Measurements from ENCODE around the gene LRSAM1. TPM values are rescaled to one million over a fixed set of nuclear protein-coding genes. Genes with fewer than 3 reads are reported as not detected.

The LRSAM1 gene
- total and polyA plus RNA-seq, 2 donors from 2014 or later: 15.8 to 24.6 TPM

- H3K9me3 ChIP-seq (ENCODE audit: control insufficient read depth in 2 of 3, insufficient read depth in 1 of 3, low read length in 3 of 3): no peaks in the 10 kb centered on the region
- no peaks in the 10 kb centered on the region for H3K27me3 ChIP-seq (ENCODE audit: control insufficient read depth, insufficient read depth, low read length)
- TF ChIP-seq CTCF (IDR thresholded peaks at IDR 0.05; ENCODE audit: borderline replicate concordance, extremely low read depth, insufficient read depth): no peak
- peak overlapping the region in 1 of 2 donors; percentile 63 for H3K27ac ChIP-seq (ENCODE audit: low read depth in 2 of 2, low read length in 2 of 2)
- no peak overlapping the region for H3K4me3 ChIP-seq (ENCODE audit: low read length in 3 of 3)
- FAIRE-seq (no peak), DNase-seq (no peak)
- intact Hi-C loops (cut with DNase I): no loop called here
- peaks cover 0 to 52% (median 4%) of the 10 kb centered on the region in 3 donors for H3K4me1 ChIP-seq (ENCODE audit: control insufficient read depth in 2 of 3, insufficient read depth in 2 of 3, low read depth in 1 of 3, low read length in 3 of 3)
- no peaks in the 10 kb centered on the region for H3K36me3 ChIP-seq (ENCODE audit: control insufficient read depth in 2 of 3, insufficient read depth in 3 of 3, low read length in 3 of 3)
- no peak overlapping the region for H3K9ac ChIP-seq (ENCODE audit: low read length in 3 of 3)
Observed at GRCh38 chr9:127538849-127539258, 87.5 kb downstream of the LRSAM1 start.

GRCh38 chr9:127539259-127539981 lies 88.1 kb downstream of the LRSAM1 start:
- no peaks in the 10 kb centered on the region for H3K36me3 ChIP-seq (ENCODE audit: control insufficient read depth in 2 of 3, insufficient read depth in 3 of 3, low read length in 3 of 3)
- no peak overlapping the region for H3K4me3 ChIP-seq (ENCODE audit: low read length in 3 of 3)
- H3K9me3 ChIP-seq (ENCODE audit: control insufficient read depth in 2 of 3, insufficient read depth in 1 of 3, low read length in 3 of 3): no peaks in the 10 kb centered on the region
- no peak for DNase-seq
- intact Hi-C loops (cut with DNase I): no loop called here
- FAIRE-seq: no peak
- H3K9ac ChIP-seq (ENCODE audit: low read length in 3 of 3): no peak overlapping the region
- H3K4me1 ChIP-seq (ENCODE audit: control insufficient read depth in 2 of 3, insufficient read depth in 2 of 3, low read depth in 1 of 3, low read length in 3 of 3): peaks cover 0 to 53% (median 4%) of the 10 kb centered on the region in 3 donors
- no peaks in the 10 kb centered on the region for H3K27me3 ChIP-seq (ENCODE audit: control insufficient read depth, insufficient read depth, low read length)
- TF ChIP-seq CTCF (IDR thresholded peaks at IDR 0.05; ENCODE audit: borderline replicate concordance, extremely low read depth, insufficient read depth): no peak
- peak overlapping the region; percentile 36 to 63 for H3K27ac ChIP-seq (ENCODE audit: low read depth in 2 of 2, low read length in 2 of 2)

- FAIRE-seq (no peak), DNase-seq (no peak)
- intact Hi-C loops (cut with DNase I): no loop called here
- TF ChIP-seq CTCF (IDR thresholded peaks at IDR 0.05; ENCODE audit: borderline replicate concordance, extremely low read depth, insufficient read depth): no peak
- H3K9ac ChIP-seq (ENCODE audit: low read length in 3 of 3): no peak overlapping the region
- peak overlapping the region; percentile 36 to 63 for H3K27ac ChIP-seq (ENCODE audit: low read depth in 2 of 2, low read length in 2 of 2)
- H3K36me3 ChIP-seq (ENCODE audit: control insufficient read depth in 2 of 3, insufficient read depth in 3 of 3, low read length in 3 of 3): no peaks in the 10 kb centered on the region
- H3K27me3 ChIP-seq (ENCODE audit: control insufficient read depth, insufficient read depth, low read length): no peaks in the 10 kb centered on the region
- H3K9me3 ChIP-seq (ENCODE audit: control insufficient read depth in 2 of 3, insufficient read depth in 1 of 3, low read length in 3 of 3): no peaks in the 10 kb centered on the region
- peaks cover 0 to 59% (median 9%) of the 10 kb centered on the region in 3 donors for H3K4me1 ChIP-seq (ENCODE audit: control insufficient read depth in 2 of 3, insufficient read depth in 2 of 3, low read depth in 1 of 3, low read length in 3 of 3)
- no peak overlapping the region for H3K4me3 ChIP-seq (ENCODE audit: low read length in 3 of 3)
Observed at GRCh38 chr9:127539982-127540663, 88.8 kb downstream of the LRSAM1 start.

Measured in kidney (tissue), 14 donors.